ENCODE results near the gene ZBED5. TPM values are rescaled to one million over a fixed set of nuclear protein-coding genes. Genes with fewer than 3 reads are reported as not detected.

The ZBED5 gene
- total and polyA plus RNA-seq, 9 of the 15 experiments (the other 6 are each of a cell fraction or from before 2014, with no cell fraction given) = 12.4 to 70.7 (median 26.8) TPM

DNA sequence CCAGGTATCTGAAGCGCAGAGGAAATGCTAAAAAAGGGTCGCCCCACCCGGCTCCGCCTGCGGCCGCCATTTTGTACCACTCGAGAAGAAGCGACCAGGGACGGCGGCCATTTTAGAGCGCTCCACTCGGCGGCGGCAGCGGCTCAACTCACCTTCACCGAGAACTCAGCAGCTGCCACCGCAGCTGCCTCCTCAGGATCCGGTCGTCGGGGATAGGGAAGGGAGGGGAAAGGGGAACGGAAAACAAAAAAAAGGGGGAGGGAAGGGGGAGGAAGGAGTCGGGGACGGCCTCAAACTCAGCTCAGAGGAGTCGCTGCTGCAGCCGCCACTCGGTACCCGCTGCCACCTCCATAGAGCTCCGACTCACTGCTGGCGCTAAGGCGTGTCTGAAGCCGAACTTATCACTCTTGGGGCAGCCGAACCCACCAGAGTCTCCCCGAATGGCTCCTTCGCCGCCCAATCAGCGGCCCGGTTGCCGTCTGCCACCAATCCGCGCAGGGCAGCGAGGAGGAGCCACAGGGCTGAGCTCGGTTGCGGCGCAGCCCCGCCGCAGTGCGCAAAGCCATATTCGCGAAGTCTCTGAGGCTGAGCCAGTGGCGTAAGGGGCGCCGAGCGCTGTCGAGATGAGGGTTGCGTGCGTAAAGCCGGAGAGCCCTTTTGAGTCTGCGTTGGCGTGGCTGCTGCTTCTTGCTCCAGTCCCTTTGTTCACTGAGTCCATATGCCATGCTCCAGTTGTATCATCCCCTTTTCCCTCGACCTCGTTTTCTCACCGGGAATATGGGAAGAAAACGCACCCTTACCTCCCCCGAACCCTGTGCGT, 49.1 kb downstream of the ZBED5 start, which contains the start of gene EIF4G2 (continued):
- TF ChIP-seq NFE2L1 (tag; IDR thresholded peaks at IDR 0.05; ENCODE audit: borderline replicate concordance, low read depth) (no peak), MEF2D (tag; conservative IDR thresholded peaks at IDR 0.05; ENCODE audit: low read depth) (no peak; the same call in 1 of the 2 replicates), SETDB1 (IDR thresholded peaks at IDR 0.05; ENCODE audit: low read length) (no peak), SMC3 (conservative IDR thresholded peaks at IDR 0.05; ENCODE audit: insufficient read depth, low read depth, low read length) (no peak), RFX1 (IDR thresholded peaks at IDR 0.05) (peak; percentile 59), MAFG (tag; conservative IDR thresholded peaks at IDR 0.05) (no peak), KDM5B (IDR thresholded peaks at IDR 0.05; ENCODE audit: insufficient replicate concordance, low read depth, low read length) (peak; percentile 99), MYBL2 (IDR thresholded peaks at IDR 0.05; ENCODE audit: low read depth) (no peak), MYBL2 (CRISPR knock-in tag; IDR thresholded peaks at IDR 0.05; ENCODE audit: borderline replicate concordance) (no peak), ZNF146 (CRISPR knock-in tag; IDR thresholded peaks at IDR 0.05; ENCODE audit: unreplicated experiment) (no peak), DNMT1 (IDR thresholded peaks at IDR 0.05) (no peak), GABPB1 (CRISPR knock-in tag; IDR thresholded peaks at IDR 0.05) (peak; percentile 20; the same call in 1 of the 2 replicates), ATF7 (IDR thresholded peaks at IDR 0.05) (peak; percentile 84), RAD21 (CRISPR knock-in tag; conservative IDR thresholded peaks at IDR 0.05 in 1 of 2, IDR thresholded peaks at IDR 0.05 in 1 of 2) (peak in 1 of 2 experiments; percentile 9; a peak in 1 of 4 replicates), ZNF134 (CRISPR knock-in tag; conservative IDR thresholded peaks at IDR 0.05) (no peak), SMARCE1 (IDR thresholded peaks at IDR 0.05) (no peak)
- TF ChIP-seq, protein P1, sequence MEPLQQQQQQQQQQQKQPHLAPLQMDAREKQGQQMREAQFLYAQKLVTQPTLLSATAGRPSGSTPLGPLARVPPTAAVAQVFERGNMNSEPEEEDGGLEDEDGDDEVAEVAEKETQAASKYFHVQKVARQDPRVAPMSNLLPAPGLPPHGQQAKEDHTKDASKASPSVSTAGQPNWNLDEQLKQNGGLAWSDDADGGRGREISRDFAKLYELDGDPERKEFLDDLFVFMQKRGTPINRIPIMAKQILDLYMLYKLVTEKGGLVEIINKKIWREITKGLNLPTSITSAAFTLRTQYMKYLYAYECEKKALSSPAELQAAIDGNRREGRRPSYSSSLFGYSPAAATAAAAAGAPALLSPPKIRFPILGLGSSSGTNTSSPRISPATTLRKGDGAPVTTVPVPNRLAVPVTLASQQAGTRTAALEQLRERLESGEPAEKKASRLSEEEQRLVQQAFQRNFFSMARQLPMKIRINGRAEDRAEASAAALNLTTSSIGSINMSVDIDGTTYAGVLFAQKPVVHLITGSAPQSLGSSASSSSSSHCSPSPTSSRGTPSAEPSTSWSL (CRISPR knock-in tag; IDR thresholded peaks at IDR 0.05; ENCODE audit: borderline replicate concordance) = no peak
- TF ChIP-seq, protein P2, sequence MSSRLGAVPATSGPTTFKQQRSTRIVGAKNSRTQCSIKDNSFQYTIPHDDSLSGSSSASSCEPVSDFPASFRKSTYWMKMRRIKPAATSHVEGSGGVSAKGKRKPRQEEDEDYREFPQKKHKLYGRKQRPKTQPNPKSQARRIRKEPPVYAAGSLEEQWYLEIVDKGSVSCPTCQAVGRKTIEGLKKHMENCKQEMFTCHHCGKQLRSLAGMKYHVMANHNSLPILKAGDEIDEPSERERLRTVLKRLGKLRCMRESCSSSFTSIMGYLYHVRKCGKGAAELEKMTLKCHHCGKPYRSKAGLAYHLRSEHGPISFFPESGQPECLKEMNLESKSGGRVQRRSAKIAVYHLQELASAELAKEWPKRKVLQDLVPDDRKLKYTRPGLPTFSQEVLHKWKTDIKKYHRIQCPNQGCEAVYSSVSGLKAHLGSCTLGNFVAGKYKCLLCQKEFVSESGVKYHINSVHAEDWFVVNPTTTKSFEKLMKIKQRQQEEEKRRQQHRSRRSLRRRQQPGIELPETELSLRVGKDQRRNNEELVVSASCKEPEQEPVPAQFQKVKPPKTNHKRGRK (tag; IDR thresholded peaks at IDR 0.05) = no peak
- TF ChIP-seq, protein P3, sequence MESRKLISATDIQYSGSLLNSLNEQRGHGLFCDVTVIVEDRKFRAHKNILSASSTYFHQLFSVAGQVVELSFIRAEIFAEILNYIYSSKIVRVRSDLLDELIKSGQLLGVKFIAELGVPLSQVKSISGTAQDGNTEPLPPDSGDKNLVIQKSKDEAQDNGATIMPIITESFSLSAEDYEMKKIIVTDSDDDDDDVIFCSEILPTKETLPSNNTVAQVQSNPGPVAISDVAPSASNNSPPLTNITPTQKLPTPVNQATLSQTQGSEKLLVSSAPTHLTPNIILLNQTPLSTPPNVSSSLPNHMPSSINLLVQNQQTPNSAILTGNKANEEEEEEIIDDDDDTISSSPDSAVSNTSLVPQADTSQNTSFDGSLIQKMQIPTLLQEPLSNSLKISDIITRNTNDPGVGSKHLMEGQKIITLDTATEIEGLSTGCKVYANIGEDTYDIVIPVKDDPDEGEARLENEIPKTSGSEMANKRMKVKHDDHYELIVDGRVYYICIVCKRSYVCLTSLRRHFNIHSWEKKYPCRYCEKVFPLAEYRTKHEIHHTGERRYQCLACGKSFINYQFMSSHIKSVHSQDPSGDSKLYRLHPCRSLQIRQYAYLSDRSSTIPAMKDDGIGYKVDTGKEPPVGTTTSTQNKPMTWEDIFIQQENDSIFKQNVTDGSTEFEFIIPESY (CRISPR knock-in tag; IDR thresholded peaks at IDR 0.05) = no peak; the same call in 1 of the 2 replicates
- TF ChIP-seq, protein P4, sequence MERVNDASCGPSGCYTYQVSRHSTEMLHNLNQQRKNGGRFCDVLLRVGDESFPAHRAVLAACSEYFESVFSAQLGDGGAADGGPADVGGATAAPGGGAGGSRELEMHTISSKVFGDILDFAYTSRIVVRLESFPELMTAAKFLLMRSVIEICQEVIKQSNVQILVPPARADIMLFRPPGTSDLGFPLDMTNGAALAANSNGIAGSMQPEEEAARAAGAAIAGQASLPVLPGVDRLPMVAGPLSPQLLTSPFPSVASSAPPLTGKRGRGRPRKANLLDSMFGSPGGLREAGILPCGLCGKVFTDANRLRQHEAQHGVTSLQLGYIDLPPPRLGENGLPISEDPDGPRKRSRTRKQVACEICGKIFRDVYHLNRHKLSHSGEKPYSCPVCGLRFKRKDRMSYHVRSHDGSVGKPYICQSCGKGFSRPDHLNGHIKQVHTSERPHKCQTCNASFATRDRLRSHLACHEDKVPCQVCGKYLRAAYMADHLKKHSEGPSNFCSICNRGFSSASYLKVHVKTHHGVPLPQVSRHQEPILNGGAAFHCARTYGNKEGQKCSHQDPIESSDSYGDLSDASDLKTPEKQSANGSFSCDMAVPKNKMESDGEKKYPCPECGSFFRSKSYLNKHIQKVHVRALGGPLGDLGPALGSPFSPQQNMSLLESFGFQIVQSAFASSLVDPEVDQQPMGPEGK (CRISPR knock-in tag; IDR thresholded peaks at IDR 0.05; ENCODE audit: borderline replicate concordance) = no peak
